GM19397 (cell line): ENCODE data around the gene PDZD8.

Experiments used
- ATAC-seq: cut with Tn5 transposase; IDR thresholded peaks from one replicate; pipeline ENCODE4 v1.9.1; 2021; ENCODE audit warnings: mild to moderate bottlenecking, moderate library complexity; ENCODE audit not compliant: unreplicated experiment

Gene PDZD8

DNA sequence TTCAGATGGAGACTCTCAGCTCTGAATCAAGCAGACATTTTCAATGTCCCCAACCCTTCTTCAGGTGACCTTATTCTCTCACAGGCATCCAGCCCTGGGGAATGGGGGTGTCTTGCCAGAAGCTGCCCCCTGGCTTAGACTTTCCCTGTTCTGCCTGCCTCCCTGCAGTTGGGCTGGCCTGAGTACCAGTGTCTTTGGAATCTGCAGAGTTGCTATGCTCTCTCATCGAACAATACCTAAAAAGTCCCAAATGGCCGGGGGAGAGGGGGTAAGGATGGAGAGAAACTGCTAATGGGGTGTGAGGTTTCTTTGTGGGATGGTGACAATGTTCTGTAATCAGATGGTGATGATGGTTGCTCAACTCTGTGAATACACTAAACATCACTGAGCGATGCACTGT lies 113.7 kb downstream of the PDZD8 start:
- no peak for ATAC-seq

- ATAC-seq, result no peak
Measured at GRCh38 chr10:117260084-117260483, 115.2 kb downstream of the PDZD8 start.

DNA sequence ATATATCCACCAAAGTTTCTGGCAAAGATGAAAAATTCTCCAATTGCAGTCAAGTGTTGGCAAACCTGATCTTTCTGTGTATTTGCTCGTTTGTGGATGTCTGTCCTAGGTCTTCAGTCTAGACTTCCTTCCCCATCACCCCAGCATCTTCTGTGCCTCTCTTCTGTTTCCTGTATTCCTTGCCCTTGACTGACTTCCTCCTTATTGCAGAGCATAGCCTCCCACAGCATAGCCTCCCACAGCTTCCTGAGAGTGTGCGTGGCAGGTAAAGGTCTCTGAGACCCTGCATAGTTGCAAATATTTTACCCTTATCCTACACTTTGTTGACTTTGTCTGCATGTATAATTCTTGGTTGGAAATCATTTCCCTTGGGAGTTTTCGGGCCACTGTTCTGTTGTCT lies 116.0 kb downstream of the PDZD8 start:
- no peak for ATAC-seq

DNA sequence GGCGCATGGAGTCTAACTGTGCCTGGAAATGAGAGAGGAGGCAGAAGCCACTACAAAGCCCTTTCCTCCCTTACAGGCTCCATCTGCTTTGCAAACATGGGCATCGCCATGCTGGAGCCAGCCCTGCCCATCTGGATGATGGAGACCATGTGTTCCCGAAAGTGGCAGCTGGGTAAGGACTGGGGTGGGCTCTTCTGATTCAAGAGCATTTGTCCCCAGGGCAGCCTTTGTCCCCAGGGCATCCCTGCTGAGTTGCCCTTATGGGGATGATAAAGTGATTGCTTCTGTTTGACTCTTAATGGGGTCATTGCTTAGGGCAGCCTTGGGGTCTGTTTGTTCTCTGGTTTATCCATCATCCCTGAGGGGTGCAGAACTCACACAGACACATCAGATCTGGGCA lies 117.5 kb downstream of the PDZD8 start:
- ATAC-seq, result no peak

DNA sequence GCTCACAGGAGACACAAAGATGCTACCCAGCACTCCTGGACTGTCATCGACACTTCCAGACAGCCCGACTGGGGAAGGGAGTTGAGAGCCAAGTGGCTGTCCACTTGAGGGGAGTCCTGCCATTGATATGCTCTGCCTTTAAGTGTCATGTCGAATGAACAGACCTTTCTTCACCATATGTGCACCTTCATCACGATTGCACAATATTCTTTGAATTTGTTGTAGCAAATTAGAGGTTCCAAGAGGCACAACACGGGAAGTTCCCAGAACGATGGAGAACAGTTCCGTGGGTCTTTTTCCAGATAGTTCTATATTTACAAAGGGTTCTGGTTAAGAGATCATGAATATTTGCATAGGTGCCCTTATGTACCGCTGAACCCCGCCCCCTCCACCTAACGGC lies 118.3 kb downstream of the PDZD8 start:
- ATAC-seq, result no peak

DNA sequence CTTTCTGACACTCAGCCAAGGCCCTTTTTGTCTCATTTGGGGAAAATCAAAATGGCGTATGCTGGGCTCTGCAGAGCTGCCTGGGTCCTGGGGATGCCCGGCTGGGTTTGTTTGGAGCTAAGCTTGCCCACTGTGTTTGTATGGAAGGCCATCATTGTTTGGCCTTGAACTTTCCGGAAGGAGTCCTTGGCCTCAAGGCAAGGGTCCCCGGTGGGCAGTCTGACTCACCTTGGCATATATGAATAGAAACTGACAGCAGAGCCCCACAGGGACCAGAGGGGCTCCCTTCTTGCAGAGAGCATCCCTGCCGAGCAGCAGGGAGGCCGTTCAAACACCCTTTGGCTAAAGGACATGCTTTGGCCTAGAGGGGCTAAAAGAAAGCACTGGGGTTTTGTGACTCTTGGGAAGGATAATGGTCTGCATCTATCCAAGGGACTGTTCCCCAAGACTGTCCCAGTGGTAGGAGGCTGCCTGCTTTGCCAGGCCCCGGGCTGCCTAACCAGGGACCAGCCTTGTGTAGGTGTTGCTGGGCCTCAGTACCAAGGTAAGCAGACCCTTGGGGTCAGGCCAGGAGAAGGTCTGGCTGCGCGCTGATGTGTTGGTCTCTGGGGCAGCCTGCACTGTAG lies 119.3 kb downstream of the PDZD8 start:
- ATAC-seq, result no peak

DNA sequence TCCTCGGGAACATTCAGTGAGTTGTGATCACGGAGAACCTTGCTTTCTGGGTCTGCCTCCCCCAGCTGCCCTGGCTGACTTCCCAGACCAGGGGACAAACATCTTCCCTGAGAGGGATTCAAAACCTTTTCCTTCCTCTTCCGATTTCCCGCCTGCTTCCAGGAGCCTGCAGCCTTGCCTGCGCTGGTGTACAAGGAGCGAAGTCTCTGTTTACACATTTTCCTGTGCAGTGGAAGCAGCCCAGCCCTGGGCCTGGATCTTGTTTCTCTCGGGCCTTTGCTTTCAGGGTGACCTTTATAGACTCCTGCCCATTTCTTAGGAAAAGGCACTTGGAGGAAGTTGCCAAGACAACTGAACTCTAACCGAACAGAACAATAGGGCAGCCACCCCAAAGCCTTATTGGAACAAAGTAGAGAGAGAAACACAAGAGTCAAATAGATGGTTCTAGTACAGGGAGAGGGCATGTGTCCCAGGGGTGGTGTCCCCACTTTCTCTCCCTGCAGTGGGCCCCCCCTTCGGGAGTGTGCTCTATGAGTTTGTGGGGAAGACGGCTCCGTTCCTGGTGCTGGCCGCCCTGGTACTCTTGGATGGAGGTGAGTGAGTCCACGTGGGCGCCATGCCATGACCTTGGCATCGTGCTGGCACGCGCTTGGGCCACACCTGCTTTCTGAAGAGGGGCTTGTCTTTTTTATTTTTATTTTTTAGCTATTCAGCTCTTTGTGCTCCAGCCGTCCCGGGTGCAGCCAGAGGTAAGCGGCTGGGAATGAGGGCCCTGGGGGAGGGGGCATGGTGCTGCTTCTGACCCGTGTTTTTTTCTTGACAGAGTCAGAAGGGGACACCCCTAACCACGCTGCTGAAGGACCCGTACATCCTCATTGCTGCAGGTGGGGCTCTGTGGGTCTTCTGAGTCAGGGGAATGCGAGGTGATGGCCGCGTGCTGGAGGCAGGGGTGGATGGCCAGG lies 120.2 kb downstream of the PDZD8 start:
- no peak for ATAC-seq

DNA sequence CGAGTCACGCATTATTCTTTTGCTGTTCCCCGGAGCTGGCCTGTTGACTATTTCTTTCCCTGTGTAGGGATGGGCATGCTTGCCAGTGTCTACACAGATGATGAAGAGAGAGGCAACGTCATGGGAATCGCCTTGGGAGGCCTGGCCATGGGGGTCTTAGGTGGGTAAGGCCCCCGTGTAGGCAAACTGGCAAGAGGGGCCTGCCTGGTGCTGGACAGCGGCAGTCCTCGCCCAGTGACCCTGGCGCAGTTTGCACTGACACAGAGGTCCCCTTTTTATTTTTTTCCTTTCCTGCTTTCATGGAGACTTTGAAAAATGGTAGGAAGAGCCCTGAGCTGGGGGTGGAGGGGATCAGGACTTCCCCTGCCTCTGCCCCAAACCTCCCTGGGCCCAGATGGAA lies 120.9 kb downstream of the PDZD8 start:
- ATAC-seq, result no peak

DNA sequence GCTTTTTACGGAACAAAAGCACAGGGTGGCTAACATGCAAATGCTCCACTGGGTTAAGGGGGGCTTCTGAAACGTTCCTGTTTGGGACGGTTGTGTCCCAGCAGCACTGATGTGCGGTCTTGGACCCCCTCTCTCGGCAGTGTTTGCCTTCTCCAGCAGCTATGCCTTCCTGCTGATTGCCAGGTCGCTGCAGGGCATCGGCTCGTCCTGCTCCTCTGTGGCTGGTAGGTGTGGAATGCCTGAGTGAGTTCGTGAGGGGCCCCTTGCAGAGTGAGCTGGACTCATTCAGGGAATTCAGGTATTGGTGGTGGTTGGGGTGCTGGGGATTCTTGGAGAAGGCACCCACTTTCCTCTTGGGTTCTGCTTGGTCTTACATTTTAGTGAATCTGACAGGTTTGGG lies 121.3 kb downstream of the PDZD8 start:
- no peak for ATAC-seq

GRCh38 chr10:117250411-117250810 lies 124.8 kb downstream of the PDZD8 start:
- no peak for ATAC-seq

DNA sequence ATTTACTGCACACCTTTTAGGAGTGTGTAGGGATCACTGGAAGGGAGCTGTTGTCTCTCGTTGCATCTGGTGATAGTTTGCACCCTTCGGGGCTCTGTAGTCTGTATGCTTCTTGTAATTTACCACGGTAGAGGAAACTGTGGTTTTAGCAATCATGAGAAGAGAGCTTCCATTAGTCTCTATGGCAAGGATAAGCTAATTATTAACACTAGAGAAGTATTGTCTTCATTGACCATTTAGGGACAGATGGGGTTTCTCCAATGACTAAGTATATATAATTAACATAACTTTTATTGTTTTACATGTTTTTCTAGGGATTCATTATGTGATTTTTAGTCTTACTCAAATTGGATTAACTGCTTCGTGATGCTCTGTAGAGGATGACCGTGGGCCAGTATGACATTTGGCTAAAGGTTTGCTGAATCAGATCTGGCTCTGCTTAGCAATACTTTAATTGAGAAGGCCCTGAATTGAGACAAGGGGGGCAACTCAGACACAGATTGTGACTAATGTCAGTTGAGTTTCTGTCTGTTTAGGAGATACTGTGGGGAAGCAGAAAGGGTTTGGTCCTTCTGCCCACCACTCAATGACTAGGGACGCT lies 125.6 kb downstream of the PDZD8 start:
- ATAC-seq, result no peak

GRCh38 chr10:117248750-117249465 lies 126.3 kb downstream of the PDZD8 start:
- ATAC-seq, result no peak

DNA sequence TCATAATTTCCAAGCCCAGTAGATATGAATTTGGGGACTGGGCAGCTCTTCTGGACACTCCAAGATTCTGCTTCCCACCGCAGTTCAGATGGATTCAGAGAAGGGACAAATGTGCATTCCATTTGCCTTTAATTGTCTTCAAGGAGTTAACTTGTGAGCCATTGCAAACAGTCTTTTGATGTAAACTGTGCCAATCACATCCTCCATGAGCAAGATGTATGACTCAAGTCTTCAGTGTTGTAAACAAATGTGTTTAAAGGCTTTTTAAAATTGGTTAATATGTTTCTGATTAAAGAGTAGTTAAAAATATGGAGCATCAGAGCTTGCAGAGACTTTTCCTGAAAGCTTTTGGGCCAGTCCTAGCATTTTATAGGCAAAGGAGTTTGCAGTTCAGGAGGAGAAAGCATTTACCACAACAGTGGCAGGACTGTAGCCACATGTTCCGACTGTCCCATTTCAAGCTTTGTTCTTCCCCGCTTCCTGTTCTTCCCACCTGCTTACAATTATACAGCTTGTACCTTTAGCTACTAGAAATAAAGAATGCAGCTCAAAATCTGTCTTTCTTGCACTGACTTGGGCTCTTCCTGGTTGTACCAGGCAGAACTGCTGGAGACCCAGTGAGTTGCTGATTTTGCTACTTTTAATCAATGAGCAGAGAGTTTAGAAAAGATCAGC lies 128.1 kb downstream of the PDZD8 start:
- ATAC-seq, result no peak

DNA sequence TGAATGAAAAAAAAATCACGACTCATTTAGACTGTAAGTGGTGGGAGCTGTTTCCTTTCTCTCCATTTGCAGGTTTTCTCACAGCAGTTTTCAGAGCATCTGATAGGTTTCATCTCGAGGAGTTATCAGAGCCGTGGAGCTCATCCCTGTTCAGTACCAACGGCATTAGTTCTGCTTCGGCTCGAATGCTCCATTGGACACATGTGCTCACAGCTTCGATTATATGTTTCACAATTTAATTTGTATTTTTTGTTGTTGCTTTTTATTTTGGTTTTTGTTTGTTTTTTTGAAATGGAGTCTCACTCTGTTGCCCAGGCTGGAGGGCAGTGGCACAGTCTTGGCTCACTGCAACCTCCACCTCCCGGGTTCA lies 132.8 kb downstream of the PDZD8 start:
- no peak for ATAC-seq

DNA sequence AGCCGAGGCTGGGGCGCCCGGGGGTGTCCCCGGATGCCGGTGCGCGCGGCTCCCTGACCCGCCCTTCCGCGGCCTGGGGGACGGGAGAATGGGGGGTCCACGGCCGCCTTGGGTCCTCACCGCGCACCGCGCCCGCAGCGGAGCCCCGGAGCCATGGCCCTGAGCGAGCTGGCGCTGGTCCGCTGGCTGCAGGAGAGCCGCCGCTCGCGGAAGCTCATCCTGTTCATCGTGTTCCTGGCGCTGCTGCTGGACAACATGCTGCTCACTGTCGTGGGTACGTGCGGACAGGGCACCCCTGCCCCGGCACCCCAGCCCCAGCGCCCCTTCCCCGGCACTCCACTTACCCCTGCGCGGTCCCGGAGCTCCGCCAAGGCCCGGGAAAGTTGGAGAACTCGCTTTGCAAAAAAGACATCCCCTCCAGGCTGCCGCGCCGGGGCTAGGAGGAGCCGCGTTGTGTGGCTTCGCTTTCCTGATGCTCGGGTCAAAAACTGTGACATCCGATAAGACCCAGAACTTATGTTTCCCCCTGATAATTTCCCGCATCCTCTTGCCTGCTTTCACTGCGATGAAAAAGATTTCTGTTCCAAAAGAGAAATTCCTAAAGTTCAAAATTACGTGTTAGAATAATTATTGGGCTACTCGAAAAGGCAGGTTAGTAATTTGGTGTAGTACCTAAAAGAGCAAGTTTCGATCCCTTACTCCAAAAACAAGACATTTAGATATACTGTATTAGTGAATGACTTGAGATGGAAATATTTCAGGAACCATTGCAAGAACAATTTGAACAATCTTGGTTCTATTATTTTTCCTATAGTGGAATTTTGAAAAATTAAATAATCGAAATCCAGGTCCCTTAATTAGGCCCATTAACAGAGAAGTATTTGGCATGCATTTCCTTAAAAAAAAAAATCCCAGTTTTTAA lies 133.4 kb downstream of the PDZD8 start:
- ATAC-seq, result no peak

- ATAC-seq, result no peak
Measured at GRCh38 chr10:117240621-117241529, 134.4 kb downstream of the PDZD8 start, which contains the start of gene SLC18A2. Gene SLC18A2 (plus strand): TSS chr10:117241114. CDS start chr10:117241694, 580 bp downstream.

DNA sequence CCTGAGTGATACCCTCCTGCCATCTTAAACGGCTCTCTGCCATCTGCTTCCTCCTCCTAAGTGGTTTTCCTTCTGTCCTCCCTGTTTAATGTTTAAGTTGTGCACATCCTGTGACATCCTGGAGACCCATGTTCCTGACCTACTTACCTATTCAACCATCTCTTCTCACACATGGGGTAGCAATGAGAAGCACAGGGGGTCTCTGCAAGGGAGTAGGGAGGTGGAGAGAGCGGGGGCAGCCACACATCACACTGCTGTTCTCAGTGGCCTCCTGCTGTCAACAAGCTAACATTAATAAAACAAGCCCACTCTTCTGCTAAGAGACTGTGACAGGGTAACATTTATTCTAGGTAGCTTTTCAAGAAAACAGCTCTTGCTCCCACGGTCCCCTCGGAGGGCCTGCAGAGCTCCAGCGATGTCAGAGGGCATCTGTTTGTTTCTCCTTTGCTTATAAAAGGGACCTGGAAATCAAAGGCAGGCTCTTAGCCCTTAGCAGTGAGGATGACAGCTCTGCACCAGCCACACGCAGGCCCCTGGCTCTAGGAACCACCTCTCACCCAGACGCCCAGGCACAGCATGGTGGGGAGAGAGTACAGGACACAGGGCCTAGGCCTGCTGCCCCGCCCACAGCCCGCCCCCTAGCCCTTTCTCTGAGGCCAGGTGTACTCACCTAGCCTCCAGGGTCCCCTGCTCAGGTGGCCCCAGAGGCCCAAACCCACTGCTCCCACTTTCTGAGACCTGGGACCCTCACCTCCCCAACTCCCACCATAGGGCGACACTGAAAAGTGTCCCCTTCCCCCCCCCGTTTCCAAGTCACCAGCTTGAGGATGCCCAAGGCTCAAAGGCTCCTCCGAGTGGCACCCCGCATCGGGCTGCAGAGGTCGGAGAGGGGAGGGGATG lies 135.3 kb downstream of the PDZD8 start:
- ATAC-seq, result no peak

DNA sequence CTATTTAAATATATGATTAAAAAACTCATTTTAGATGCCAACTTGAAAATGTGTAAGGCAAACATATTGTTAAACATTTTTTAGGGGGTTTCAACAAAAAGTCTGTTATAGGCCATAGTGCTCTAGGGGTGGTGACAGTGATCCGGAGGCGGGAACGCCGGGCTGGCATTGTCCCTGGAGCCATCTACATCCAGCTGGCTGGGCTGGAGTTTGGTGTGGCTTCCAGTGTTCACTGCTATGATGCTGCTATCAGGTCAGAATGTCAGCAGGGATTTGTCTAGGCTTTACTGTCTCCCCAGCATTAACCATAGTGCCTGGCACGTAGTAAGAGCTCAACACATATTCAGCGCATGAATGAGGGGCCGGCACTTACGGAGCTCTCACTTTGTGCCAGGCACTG lies 136.2 kb downstream of the PDZD8 start:
- ATAC-seq, result no peak
